BLaER1 treated with 17β-estradiol and CSF1 and Interleukin-3, amounts not matched to agents 10 nM and 100 nM (cell line): ENCODE results near the gene MYO3A.
"Not testable (repeated sequence)": the region's sequence is repeated elsewhere in the genome, so short reads cannot be mapped to it uniquely, and the experiment has no call there.

ENCODE experiments used
- H3K27ac ChIP-seq, 11 experiments: shearing (Covaris generic); formaldehyde crosslinking; 2 replicates each; pipeline ENCODE4 v1.8.1; 2022
- H3K27me3 ChIP-seq, 11 experiments: shearing (Covaris generic); formaldehyde crosslinking; 2 replicates each; pipeline ENCODE4 v1.8.1; 2022
- H3K36me3 ChIP-seq, 11 experiments: shearing (Covaris generic); formaldehyde crosslinking; 2 replicates each; pipeline ENCODE4 v1.8.1; 2022
- H3K4me1 ChIP-seq, 10 experiments: shearing (Covaris generic); formaldehyde crosslinking; 2 replicates each; pipeline ENCODE4 v1.8.1; 2022
- H3K4me2 ChIP-seq, 11 experiments: shearing (Covaris generic); formaldehyde crosslinking; 2 replicates each; pipeline ENCODE4 v1.8.1; 2022
- H3K4me3 ChIP-seq, 10 experiments: shearing (Covaris generic); formaldehyde crosslinking; 2 replicates each; pipeline ENCODE4 v1.8.1; 2022
- H3K9ac ChIP-seq, 11 experiments: shearing (Covaris generic); formaldehyde crosslinking; 2 replicates each; pipeline ENCODE4 v1.8.1; 2022
- H3K9me3 ChIP-seq, 11 experiments: shearing (Covaris generic); formaldehyde crosslinking; replicated peaks in 1 of 11; 2 replicates each; pipeline ENCODE4 v1.8.1; 2022
- H4K20me1 ChIP-seq, 11 experiments: shearing (Covaris generic); formaldehyde crosslinking; 2 replicates each; pipeline ENCODE4 v1.8.1; 2022
- Cebpa-rat ChIP-seq, 11 experiments: shearing (Covaris generic); IDR thresholded peaks; 2 replicates each; pipeline ENCODE4 v1.8.1; 2022

The MYO3A gene

GRCh38 chr10:26044141-26044749 is 110.2 kb downstream of the MYO3A start:
- peaks cover 0 to 11% (median 0%) of the 10 kb centered on the region in 10 experiments; a peak in 5 of 20 replicates for H3K4me1 ChIP-seq
- no peak overlapping the region for H3K4me3 ChIP-seq
- TF ChIP-seq Cebpa-rat (IDR thresholded peaks at IDR 0.05), result no peak
- no peak overlapping the region for H3K4me2 ChIP-seq
- no peaks in the 10 kb centered on the region for H3K36me3 ChIP-seq
- no peaks in the 10 kb centered on the region for H3K27me3 ChIP-seq
- H3K27ac ChIP-seq, result no peak overlapping the region
- no peak overlapping the region for H3K9ac ChIP-seq
- peaks cover 0 to 13% (median 7%) of the 10 kb centered on the region in 11 experiments; a peak in 9 of 22 replicates for H3K9me3 ChIP-seq
- H4K20me1 ChIP-seq, result no peaks in the 10 kb centered on the region

GRCh38 chr10:26046073-26046700 is 112.2 kb downstream of the MYO3A start:
- Histone ChIP-seq H3K9ac (no peak overlapping the region), H3K4me1 (peaks cover 0 to 11% (median 0%) of the 10 kb centered on the region in 10 experiments; a peak in 5 of 20 replicates), H3K4me2 (no peak overlapping the region), H3K27me3 (no peaks in the 10 kb centered on the region), H3K9me3 (peaks cover 0 to 4% (median 3%) of the 10 kb centered on the region in 11 experiments; a peak in 8 of 22 replicates), H4K20me1 (no peaks in the 10 kb centered on the region), H3K27ac (no peak overlapping the region), H3K36me3 (no peaks in the 10 kb centered on the region), H3K4me3 (no peak overlapping the region)
- TF ChIP-seq Cebpa-rat (IDR thresholded peaks at IDR 0.05), result no peak

DNA sequence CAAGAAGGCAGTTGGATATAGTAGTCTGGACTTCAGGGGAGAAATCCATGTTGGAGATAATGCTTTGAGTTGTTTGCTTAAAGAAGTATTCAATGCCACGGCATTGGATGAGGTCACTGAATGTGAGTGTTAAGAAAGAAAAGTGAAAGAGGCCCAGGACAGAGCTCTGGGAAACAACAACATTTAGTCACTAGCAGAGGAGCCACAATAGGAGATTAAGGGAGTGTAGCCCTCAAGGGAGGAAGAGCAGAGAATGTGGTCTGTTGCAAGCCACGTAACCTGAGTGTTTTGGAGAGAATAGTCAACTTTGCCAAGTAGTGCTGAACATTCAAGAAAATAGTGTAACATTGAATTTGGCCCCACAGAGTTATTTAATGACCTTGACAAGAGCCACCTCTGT is 114.7 kb downstream of the MYO3A start:
- TF ChIP-seq Cebpa-rat (IDR thresholded peaks at IDR 0.05), result no peak

GRCh38 chr10:26052326-26052725 is 118.3 kb downstream of the MYO3A start:
- Histone ChIP-seq H3K4me3 (no peak overlapping the region), H3K9me3 (peaks cover 0 to 8% (median 0%) of the 10 kb centered on the region in 11 experiments; a peak in 2 of 22 replicates), H4K20me1 (no peaks in the 10 kb centered on the region), H3K4me1 (no peaks in the 10 kb centered on the region), H3K4me2 (no peak overlapping the region), H3K9ac (no peak overlapping the region), H3K27ac (no peak overlapping the region), H3K27me3 (no peaks in the 10 kb centered on the region), H3K36me3 (no peaks in the 10 kb centered on the region)
- no peak for TF ChIP-seq Cebpa-rat (IDR thresholded peaks at IDR 0.05)

More for the DNA sequence above, 114.7 kb downstream of the MYO3A start:
- H3K9me3 ChIP-seq, result no peaks in the 10 kb centered on the region; a peak in 1 of 22 replicates
- no peaks in the 10 kb centered on the region for H3K27me3 ChIP-seq
- H3K9ac ChIP-seq, result no peak overlapping the region
- H3K4me2 ChIP-seq, result no peak overlapping the region
- no peak overlapping the region for H3K27ac ChIP-seq
- no peaks in the 10 kb centered on the region for H4K20me1 ChIP-seq
- H3K36me3 ChIP-seq, result no peaks in the 10 kb centered on the region
- H3K4me3 ChIP-seq, result no peak overlapping the region
- H3K4me1 ChIP-seq, result no peaks in the 10 kb centered on the region

GRCh38 chr10:26057466-26057865 is 123.4 kb downstream of the MYO3A start:
- H3K4me2 ChIP-seq, result no peak overlapping the region
- H3K36me3 ChIP-seq, result no peaks in the 10 kb centered on the region
- H3K27me3 ChIP-seq, result no peaks in the 10 kb centered on the region
- no peaks in the 10 kb centered on the region for H4K20me1 ChIP-seq
- H3K4me3 ChIP-seq, result no peak overlapping the region
- no peaks in the 10 kb centered on the region for H3K4me1 ChIP-seq
- no peak overlapping the region for H3K9ac ChIP-seq
- H3K9me3 ChIP-seq, result peaks cover 0 to 8% (median 0%) of the 10 kb centered on the region in 11 experiments; a peak in 2 of 22 replicates
- no peak overlapping the region for H3K27ac ChIP-seq
- no peak for TF ChIP-seq Cebpa-rat (IDR thresholded peaks at IDR 0.05)

DNA sequence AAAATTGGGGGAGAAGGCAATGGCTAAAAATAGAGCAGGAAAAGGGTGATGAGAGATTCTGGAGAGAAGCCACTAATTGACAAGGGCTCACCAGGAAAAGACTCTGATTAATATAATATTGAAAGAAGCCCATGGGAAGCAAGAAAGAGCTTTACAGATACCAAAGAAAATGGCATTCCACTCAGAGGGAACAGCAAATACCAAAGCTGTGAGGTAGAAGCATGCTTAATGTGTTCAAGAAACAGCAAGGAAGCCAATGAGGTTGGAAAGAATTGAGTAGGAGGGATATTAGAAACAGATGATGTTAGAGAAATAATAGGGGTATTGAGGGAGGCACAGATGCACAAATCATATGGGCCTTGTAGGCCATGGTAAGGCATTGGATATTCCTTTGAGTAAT is 130.1 kb downstream of the MYO3A start:
- Histone ChIP-seq H4K20me1 (no peaks in the 10 kb centered on the region), H3K36me3 (no peaks in the 10 kb centered on the region), H3K4me1 (no peaks in the 10 kb centered on the region), H3K9ac (no peak overlapping the region), H3K4me3 (no peak overlapping the region), H3K4me2 (no peak overlapping the region), H3K27ac (no peak overlapping the region), H3K9me3 (no peaks in the 10 kb centered on the region), H3K27me3 (no peaks in the 10 kb centered on the region)
- no peak for TF ChIP-seq Cebpa-rat (IDR thresholded peaks at IDR 0.05)

GRCh38 chr10:26067680-26068079 is 133.7 kb downstream of the MYO3A start:
- no peak overlapping the region for H3K27ac ChIP-seq
- TF ChIP-seq Cebpa-rat (IDR thresholded peaks at IDR 0.05), result no peak

GRCh38 chr10:26080971-26081370 is 146.9 kb downstream of the MYO3A start:
- H3K9me3 ChIP-seq, H3K36me3 ChIP-seq, H3K9ac ChIP-seq, H3K4me3 ChIP-seq, H3K4me1 ChIP-seq, H3K27me3 ChIP-seq, H4K20me1 ChIP-seq, H3K27ac ChIP-seq, H3K4me2 ChIP-seq: not testable (repeated sequence)

More at GRCh38 chr10:26067680-26068079, 133.7 kb downstream of the MYO3A start:
- no peak overlapping the region for H3K4me2 ChIP-seq
- no peaks in the 10 kb centered on the region for H3K36me3 ChIP-seq
- H3K4me1 ChIP-seq, result no peaks in the 10 kb centered on the region
- H3K9ac ChIP-seq, result no peak overlapping the region
- no peaks in the 10 kb centered on the region for H3K9me3 ChIP-seq
- H3K27me3 ChIP-seq, result no peaks in the 10 kb centered on the region
- H4K20me1 ChIP-seq, result no peaks in the 10 kb centered on the region
- H3K4me3 ChIP-seq, result no peak overlapping the region

GRCh38 chr10:26081459-26081858 is 147.4 kb downstream of the MYO3A start:
- no peak overlapping the region for H3K4me3 ChIP-seq
- H3K9me3 ChIP-seq, result no peaks in the 10 kb centered on the region; a peak in 1 of 22 replicates
- H4K20me1 ChIP-seq, result no peaks in the 10 kb centered on the region
- no peak overlapping the region for H3K27ac ChIP-seq
- TF ChIP-seq Cebpa-rat (IDR thresholded peaks at IDR 0.05), result no peak
- H3K27me3 ChIP-seq, result no peaks in the 10 kb centered on the region
- no peak overlapping the region for H3K4me2 ChIP-seq
- H3K4me1 ChIP-seq, result no peaks in the 10 kb centered on the region
- no peak overlapping the region for H3K9ac ChIP-seq
- H3K36me3 ChIP-seq, result no peaks in the 10 kb centered on the region

- no peak overlapping the region for H3K27ac ChIP-seq
- no peak overlapping the region for H3K4me3 ChIP-seq
- no peak overlapping the region for H3K4me2 ChIP-seq
- H3K27me3 ChIP-seq, result no peaks in the 10 kb centered on the region
- no peaks in the 10 kb centered on the region for H4K20me1 ChIP-seq
- no peak for TF ChIP-seq Cebpa-rat (IDR thresholded peaks at IDR 0.05)
- no peaks in the 10 kb centered on the region; a peak in 1 of 22 replicates for H3K9me3 ChIP-seq
- no peaks in the 10 kb centered on the region for H3K4me1 ChIP-seq
- no peaks in the 10 kb centered on the region for H3K36me3 ChIP-seq
- H3K9ac ChIP-seq, result no peak overlapping the region
These were observed 151.5 kb downstream of the MYO3A start for GRCh38 chr10:26085549-26085948.
